Astrocyte of the spinal cord (primary cell): ENCODE measurements around the gene TSC22D3.
"Not testable (repeated sequence)": the region's sequence is repeated elsewhere in the genome, so short reads cannot be mapped to it uniquely, and the experiment has no call there.

Experiments
- DNase-seq: peaks from one replicate; pipeline ENCODE4 v3.0.0; 2011; ENCODE audit warnings: low read depth, low spot score
- H3K4me3 ChIP-seq: 2 replicates; pipeline ENCODE4 v1.5.1; 2011; ENCODE audit warnings: low read depth, mild to moderate bottlenecking, low read length, moderate library complexity
- in situ Hi-C: cut with HindIII; loops from 2 replicates; pipeline ENCODE4 v1.10.0; 2017; ENCODE audit warnings: low sequenced_read_pairs
- TF ChIP-seq, protein P1 (sequence below): IDR thresholded peaks from 2 replicates; pipeline ENCODE4 v1.5.1; 2012; ENCODE audit warnings: low read depth, mild to moderate bottlenecking, low read length, inconsistent platforms

Gene TSC22D3

DNA sequence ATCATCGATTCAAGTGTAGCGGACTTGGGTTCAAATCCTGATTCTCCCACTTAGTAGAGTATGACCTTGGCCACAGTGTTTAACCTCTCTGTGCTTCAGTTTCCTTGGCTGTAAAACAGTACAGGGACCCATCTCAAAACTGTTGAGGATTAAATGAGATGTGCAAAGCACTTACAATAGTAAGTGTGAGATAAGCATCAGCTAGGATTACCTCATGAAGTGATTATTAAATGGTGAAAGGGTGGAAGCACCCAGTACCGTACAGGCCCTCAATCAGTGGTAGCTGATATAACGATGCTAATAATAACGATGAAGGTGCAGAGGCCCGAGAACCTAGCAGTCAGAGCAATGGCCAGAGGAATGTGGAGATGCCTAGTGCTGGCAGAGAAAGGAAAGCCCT, 102.2 kb downstream of the TSC22D3 start:
- TF ChIP-seq, protein P1, sequence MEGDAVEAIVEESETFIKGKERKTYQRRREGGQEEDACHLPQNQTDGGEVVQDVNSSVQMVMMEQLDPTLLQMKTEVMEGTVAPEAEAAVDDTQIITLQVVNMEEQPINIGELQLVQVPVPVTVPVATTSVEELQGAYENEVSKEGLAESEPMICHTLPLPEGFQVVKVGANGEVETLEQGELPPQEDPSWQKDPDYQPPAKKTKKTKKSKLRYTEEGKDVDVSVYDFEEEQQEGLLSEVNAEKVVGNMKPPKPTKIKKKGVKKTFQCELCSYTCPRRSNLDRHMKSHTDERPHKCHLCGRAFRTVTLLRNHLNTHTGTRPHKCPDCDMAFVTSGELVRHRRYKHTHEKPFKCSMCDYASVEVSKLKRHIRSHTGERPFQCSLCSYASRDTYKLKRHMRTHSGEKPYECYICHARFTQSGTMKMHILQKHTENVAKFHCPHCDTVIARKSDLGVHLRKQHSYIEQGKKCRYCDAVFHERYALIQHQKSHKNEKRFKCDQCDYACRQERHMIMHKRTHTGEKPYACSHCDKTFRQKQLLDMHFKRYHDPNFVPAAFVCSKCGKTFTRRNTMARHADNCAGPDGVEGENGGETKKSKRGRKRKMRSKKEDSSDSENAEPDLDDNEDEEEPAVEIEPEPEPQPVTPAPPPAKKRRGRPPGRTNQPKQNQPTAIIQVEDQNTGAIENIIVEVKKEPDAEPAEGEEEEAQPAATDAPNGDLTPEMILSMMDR = no peak
- no peak for DNase-seq
- H3K4me3 ChIP-seq = no peak overlapping the region
- in situ Hi-C loops = no loop called here

DNA sequence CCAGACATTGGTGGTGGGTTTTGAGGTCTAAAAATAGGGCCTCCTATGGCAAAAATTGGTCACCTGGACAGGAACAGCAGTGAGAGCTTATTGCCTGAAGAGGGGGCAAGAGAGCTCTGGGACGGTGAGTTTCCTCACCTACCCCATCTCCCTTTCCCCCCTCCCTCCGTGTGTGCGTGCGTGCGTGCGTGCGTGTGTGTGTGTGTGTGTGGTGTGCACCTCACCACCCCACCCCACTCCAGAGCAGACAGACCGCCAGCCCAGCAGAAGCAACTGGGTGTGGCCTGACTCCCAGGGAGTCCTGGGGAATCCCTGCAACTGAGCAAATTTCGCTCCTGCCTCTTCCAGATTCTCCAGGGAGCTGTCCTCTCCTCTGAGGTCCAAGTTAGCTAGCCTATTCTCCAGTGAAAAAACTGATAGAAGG, 102.6 kb downstream of the TSC22D3 start:
- in situ Hi-C loops = no loop called here
- DNase-seq = peak; percentile 86
- TF ChIP-seq, protein P1 = peak; percentile 70
- H3K4me3 ChIP-seq = no peak overlapping the region

DNA sequence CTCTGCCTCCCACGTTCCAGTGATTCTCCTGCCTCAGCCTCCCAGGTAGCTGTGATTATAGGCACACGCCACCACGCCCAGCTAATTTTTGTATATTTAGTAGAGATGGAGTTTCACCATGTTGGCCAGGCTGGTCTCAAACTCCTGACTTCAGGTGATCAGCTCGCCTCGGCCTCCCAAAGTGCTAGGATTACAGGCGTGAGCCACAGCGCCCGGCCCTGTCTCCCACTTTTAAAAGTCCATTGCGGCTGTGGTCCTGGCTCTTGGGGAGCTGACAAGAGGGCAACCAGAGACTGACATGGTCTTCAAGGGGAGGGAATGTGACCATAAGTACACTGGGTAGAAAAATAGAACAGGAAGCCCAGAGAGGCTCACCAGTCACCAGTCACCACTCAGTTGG, 104.3 kb downstream of the TSC22D3 start:
- in situ Hi-C loops, DNase-seq, H3K4me3 ChIP-seq: not testable (repeated sequence)

DNA sequence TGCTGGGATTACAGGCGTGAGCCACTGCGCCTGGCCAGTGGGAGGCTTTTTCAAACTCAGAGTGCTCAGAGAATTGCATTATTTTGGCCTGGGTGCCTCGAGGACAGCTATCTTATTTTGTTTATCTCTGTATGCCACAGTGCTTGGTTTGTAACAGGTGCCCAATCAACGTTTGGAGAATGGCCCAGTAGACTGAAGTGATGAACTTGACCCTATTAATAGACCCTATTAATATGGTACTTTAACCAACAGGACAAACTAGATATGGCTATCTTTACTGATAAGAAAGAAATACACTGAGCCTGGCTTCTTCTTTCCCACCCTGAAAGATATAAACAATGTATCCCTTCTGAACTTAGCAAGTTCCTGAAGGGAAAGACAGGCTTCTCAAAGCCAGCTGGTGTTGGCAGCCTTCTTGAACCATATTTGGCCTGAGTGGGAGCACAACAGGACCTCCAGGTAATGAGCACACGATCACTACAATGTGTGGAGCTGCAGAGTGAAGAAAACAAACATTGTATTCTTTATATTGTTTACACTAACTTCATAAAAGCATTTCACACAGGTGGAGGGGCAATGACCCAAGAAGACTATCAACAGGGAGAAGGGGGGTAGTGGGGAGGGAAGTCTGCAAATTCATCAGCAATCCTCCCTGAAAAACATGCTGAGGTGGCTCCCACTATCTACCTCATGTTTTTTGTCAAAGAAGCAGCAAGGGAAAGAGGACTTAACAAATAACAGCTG, 105.5 kb downstream of the TSC22D3 start:
- no peak for DNase-seq
- in situ Hi-C loops = no loop called here
- H3K4me3 ChIP-seq = no peak overlapping the region
- TF ChIP-seq, protein P1 = no peak

DNA sequence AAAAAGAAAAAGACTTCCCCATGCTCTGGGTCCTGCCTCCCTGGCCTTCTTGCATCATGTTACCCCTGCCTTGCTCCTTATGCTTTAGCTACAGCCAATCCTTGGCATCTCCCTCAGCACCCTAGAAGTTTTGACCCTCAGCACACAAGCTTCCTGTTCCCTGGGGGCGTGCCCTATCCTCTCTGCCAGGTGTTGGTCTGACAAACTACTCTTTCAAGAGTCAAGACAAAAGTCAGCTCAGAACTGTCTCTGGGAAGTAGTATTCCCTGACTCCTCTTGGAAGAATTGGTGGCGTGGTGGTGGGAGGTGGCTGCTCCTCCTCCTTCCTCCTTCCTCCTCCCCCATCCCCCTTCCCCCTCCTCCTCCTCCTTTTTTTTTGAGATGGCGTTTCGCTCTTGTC, 106.3 kb downstream of the TSC22D3 start:
- no peak for DNase-seq
- in situ Hi-C loops = no loop called here
- TF ChIP-seq, protein P1 = no peak
- no peak overlapping the region for H3K4me3 ChIP-seq

DNA sequence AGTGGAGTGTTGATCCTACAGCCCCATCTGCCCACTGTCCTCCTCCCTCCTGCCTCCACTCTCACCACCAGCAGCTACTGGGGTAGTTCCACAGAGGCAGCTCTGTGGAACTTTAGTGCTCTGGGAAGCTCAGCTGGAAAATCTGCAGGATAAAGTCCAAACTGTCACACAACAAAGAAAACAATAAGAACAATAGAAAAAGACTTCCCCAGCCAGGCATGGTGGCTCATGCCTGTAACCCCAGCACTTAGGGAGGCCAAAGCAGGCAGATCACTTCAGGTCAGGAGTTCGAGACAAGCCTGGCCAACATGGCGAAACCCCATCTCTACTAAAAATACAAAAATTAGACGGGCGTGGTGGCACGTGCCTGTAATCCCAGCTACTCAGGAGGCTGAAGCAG, 106.9 kb downstream of the TSC22D3 start:
- DNase-seq, H3K4me3 ChIP-seq, in situ Hi-C loops: not testable (repeated sequence)

DNA sequence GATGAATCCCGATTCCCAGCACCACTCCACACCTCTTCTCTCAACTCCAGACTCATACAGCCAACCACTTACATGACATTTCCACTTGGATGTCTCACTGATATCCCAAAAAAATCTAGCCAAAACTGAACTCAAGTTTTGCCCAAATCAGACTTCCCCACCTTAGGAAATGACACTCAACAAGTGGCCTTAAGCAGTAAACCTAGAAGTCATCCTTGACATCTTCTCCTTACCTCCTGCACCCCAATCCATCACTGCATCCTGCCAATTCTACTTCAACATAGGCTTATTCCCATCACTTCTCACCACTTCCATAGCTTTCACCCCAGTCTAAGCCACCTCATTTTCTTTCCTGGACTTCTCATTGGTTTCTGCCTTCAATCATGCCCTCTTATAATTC, 108.2 kb downstream of the TSC22D3 start:
- in situ Hi-C loops = no loop called here
- TF ChIP-seq, protein P1 = no peak
- no peak overlapping the region for H3K4me3 ChIP-seq
- DNase-seq = no peak

DNA sequence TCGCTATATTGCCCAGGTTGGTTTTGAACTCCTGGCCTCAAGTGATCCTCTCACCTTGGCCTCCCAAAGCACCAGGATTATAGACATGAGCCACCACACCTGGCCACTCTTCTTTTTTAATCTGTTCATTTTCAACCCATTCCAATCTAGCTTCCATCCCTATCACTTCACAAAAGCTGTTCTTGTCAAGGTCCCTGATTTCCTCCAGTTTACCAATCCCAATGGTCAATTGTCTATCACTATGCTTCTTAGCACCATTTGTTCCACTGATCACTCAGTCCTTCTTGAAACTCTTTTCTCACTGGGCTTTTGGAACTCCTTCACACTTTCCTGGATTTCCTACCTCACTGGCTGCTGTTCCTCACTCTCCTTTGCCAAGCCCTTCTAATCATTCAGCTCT, 108.7 kb downstream of the TSC22D3 start:
- DNase-seq = no peak
- H3K4me3 ChIP-seq = no peak overlapping the region
- TF ChIP-seq, protein P1 = no peak
- in situ Hi-C loops = no loop called here
